ENCODE measurements around the gene ESR2. TPM values are rescaled to one million over a fixed set of nuclear protein-coding genes. Genes with fewer than 3 reads are reported as not detected.
A peak's percentile ranks its signal among the peaks of the same experiment; 100 is the strongest.

ESR2 gene
- total and polyA plus RNA-seq, 2 of the 8 experiments (the other 6 are each of a cell fraction or from before 2014, with no cell fraction given) = 0.19 to 0.23 TPM

DNA sequence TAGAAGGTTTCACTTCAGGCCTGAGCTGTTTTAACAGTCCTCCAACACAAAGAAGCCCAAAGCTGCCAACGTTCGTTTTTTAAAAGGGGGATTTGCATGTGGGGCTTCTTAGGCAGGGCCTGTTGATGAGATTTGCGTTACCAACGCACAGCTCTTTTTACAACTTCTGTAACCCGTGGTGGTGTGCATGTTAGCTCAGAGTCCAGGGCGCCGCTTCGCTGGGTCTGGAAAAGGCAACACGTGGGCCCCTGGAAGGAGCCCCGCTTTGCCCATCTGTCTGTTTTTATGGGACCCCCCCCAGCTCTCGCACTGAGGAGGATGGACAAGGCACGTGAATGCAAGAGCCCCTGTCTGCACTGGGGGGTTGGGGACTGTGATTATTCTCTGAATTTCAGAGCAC is 84.0 kb downstream of the ESR2 start:
- H2BK20ac ChIP-seq (ENCODE audit: low read length) = no peak overlapping the region
- H3K4me3 ChIP-seq (ENCODE audit: extremely low read depth in 1 of 4, insufficient read depth in 2 of 4, low read depth in 3 of 4, low read length in 4 of 4) = no peak overlapping the region
- no peak overlapping the region for H3K14ac ChIP-seq (ENCODE audit: insufficient read length)
- H4K8ac ChIP-seq (ENCODE audit: extremely low read depth, insufficient read depth, low read length) = no peak overlapping the region
- no peaks in the 10 kb centered on the region for H3K79me2 ChIP-seq (ENCODE audit: control insufficient read depth in 1 of 2, insufficient read depth in 2 of 2, low read length in 2 of 2)
- H4K5ac ChIP-seq (ENCODE audit: insufficient read length, low read depth, low read length) = no peak overlapping the region
- H3K4me2 ChIP-seq (ENCODE audit: insufficient read depth in 1 of 2, low read depth in 2 of 2, low read length in 2 of 2) = no peak overlapping the region
- no peak overlapping the region for H2AFZ ChIP-seq (ENCODE audit: low read length)
- no peak for DNase-seq (ENCODE audit: low read depth in 1 of 2, low spot score in 2 of 2)
- no peak overlapping the region for H2BK12ac ChIP-seq (ENCODE audit: low read depth, low read length)
- H3K27ac ChIP-seq (ENCODE audit: low read depth, low read length) = no peak overlapping the region
- H3K9me3 ChIP-seq (ENCODE audit: insufficient read depth in 2 of 2, low read depth in 1 of 2, low read length in 1 of 2) = no peaks in the 10 kb centered on the region
- peaks cover 6 to 47% (median 25%) of the 10 kb centered on the region in 4 experiments; a peak in 6 of 8 replicates for H3K36me3 ChIP-seq (ENCODE audit: control insufficient read depth in 2 of 4, insufficient read depth in 4 of 4, low read length in 3 of 4)
- no peaks in the 10 kb centered on the region for H4K20me1 ChIP-seq (replicated peaks in 1 of 2; ENCODE audit: control insufficient read depth in 1 of 2, insufficient read depth in 2 of 2, low read length in 2 of 2)
- 94% methylated on average over 12 of the region's 12 CpGs; no CpG with 5 or more reads in 1 of the 2 experiments for WGBS, 2 experiments (ENCODE audit: extremely low coverage in 1 of 2, insufficient coverage in 1 of 2, insufficient read length in 1 of 2, insufficient replicate concordance in 2 of 2, low coverage in 1 of 2, low lambda C conversion rate in 2 of 2, missing lambda C conversion rate in 1 of 2)
- POLR2A ChIA-PET (ENCODE audit: partially characterized antibody) = interaction anchor here (1.3 kb wide), 1 partner anchor 25 kb away, joined by 3 read pairs; no protein-coding TSS in a partner anchor
- no peak overlapping the region for H3K18ac ChIP-seq (ENCODE audit: extremely low read depth, low read length)
- no peak overlapping the region for H4K91ac ChIP-seq (replicated peaks; ENCODE audit: insufficient read length, low read length)
- H3K4ac ChIP-seq (replicated peaks; ENCODE audit: insufficient read length, low read depth, low read length) = no peak overlapping the region
- H3K4me1 ChIP-seq (replicated peaks in 1 of 4; ENCODE audit: control insufficient read depth in 3 of 4, insufficient read depth in 4 of 4, low read length in 3 of 4) = no peaks in the 10 kb centered on the region
- CTCF ChIA-PET (ENCODE audit: partially characterized antibody) = interaction anchor here (0.9 to 2.5 kb wide), 5 partner anchors 9 to 67 kb away, joined by 3 to 14 read pairs (median 5); no protein-coding TSS in a partner anchor
- H3K27me3 ChIP-seq (replicated peaks in 1 of 4; ENCODE audit: control insufficient read depth in 3 of 4, extremely low read depth in 1 of 4, insufficient read depth in 3 of 4, low read length in 3 of 4) = no peaks in the 10 kb centered on the region
- H2AK5ac ChIP-seq (ENCODE audit: low read depth, low read length) = no peak overlapping the region
- H3K23me2 ChIP-seq (ENCODE audit: low read depth, low read length) = no peaks in the 10 kb centered on the region
- H3K79me1 ChIP-seq (ENCODE audit: low read depth, low read length) = no peaks in the 10 kb centered on the region
- no peak overlapping the region for H2BK15ac ChIP-seq (ENCODE audit: low read length)
- no peak overlapping the region for H3K56ac ChIP-seq (replicated peaks; ENCODE audit: insufficient read length, low read depth, low read length)
- peak overlapping the region; percentile 66; the same call in 1 of the 2 replicates for H2BK5ac ChIP-seq (ENCODE audit: low read depth, low read length)
- H3K23ac ChIP-seq (ENCODE audit: insufficient read length) = no peak overlapping the region
- FAIRE-seq = no peak
- no peak overlapping the region for H2BK120ac ChIP-seq (replicated peaks; ENCODE audit: low read depth, low read length)
- no peak overlapping the region for H3K9ac ChIP-seq (replicated peaks in 1 of 4; ENCODE audit: extremely low read depth in 1 of 4, low read depth in 3 of 4, low read length in 3 of 4)
- no peak for TF ChIP-seq CBX8 (IDR thresholded peaks at IDR 0.05; ENCODE audit: borderline replicate concordance, low read depth, low read length)
- TF ChIP-seq, protein P1, sequence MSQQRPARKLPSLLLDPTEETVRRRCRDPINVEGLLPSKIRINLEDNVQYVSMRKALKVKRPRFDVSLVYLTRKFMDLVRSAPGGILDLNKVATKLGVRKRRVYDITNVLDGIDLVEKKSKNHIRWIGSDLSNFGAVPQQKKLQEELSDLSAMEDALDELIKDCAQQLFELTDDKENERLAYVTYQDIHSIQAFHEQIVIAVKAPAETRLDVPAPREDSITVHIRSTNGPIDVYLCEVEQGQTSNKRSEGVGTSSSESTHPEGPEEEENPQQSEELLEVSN (IDR thresholded peaks at IDR 0.05) = no peak
- TF ChIP-seq, protein P2, sequence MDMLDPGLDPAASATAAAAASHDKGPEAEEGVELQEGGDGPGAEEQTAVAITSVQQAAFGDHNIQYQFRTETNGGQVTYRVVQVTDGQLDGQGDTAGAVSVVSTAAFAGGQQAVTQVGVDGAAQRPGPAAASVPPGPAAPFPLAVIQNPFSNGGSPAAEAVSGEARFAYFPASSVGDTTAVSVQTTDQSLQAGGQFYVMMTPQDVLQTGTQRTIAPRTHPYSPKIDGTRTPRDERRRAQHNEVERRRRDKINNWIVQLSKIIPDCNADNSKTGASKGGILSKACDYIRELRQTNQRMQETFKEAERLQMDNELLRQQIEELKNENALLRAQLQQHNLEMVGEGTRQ (IDR thresholded peaks at IDR 0.05; ENCODE audit: low read length) = no peak
- TF ChIP-seq TEAD4 (IDR thresholded peaks at IDR 0.05; ENCODE audit: low read depth, low read length) = no peak
- no peak for TF ChIP-seq JUND (IDR thresholded peaks at IDR 0.05; ENCODE audit: low read length)
- TF ChIP-seq SUZ12 (IDR thresholded peaks at IDR 0.05; ENCODE audit: low read length) = no peak
- TF ChIP-seq RNF2 (IDR thresholded peaks at IDR 0.05; ENCODE audit: borderline replicate concordance, low read depth, low read length, missing control alignments, poor library complexity, severe bottlenecking) = no peak
- TF ChIP-seq, protein P3, sequence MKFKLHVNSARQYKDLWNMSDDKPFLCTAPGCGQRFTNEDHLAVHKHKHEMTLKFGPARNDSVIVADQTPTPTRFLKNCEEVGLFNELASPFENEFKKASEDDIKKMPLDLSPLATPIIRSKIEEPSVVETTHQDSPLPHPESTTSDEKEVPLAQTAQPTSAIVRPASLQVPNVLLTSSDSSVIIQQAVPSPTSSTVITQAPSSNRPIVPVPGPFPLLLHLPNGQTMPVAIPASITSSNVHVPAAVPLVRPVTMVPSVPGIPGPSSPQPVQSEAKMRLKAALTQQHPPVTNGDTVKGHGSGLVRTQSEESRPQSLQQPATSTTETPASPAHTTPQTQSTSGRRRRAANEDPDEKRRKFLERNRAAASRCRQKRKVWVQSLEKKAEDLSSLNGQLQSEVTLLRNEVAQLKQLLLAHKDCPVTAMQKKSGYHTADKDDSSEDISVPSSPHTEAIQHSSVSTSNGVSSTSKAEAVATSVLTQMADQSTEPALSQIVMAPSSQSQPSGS (IDR thresholded peaks at IDR 0.05; ENCODE audit: low read length) = no peak
- TF ChIP-seq EGR1 (IDR thresholded peaks at IDR 0.05; ENCODE audit: borderline replicate concordance, low read depth, low read length) = no peak
- no peak for TF ChIP-seq FOSL1 (IDR thresholded peaks at IDR 0.05; ENCODE audit: insufficient read depth, low read depth, low read length)
